HCT116 (cell line): ENCODE results near the gene WNT8B. TPM values are rescaled to one million over a fixed set of nuclear protein-coding genes. Genes with fewer than 3 reads are reported as not detected.

ENCODE experiments used
- ATAC-seq: fragments of 200-7000 bp; cut with Tn5 transposase; 2 replicates; pipeline ENCODE4 v1.9.1; 2020; ENCODE audit warnings: mild to moderate bottlenecking, moderate library complexity
- BruUV-seq: library from RNA; stranded (reverse); fragments of 400-500 nt; replicated peaks from 2 replicates; lab custom pipeline; 2021; lab: Mats Ljungman, UMichigan
- CTCF ChIA-PET: fragments of 300-600 bp; sonication (Branson Sonifier 250); formaldehyde crosslinking; loops from one replicate; lab custom pipeline; 2021; ENCODE audit warnings: antibody characterized with exemption; lab: Charles Lee
- POLR2A ChIA-PET: fragments of 300-600, 350-600 bp; sonication (Branson Sonifier 250); formaldehyde crosslinking; loops from one replicate; lab custom pipeline; 2021; ENCODE audit warnings: antibody characterized with exemption; lab: Charles Lee
- RAD21 ChIA-PET, 2 experiments: fragments of 300-600 bp; sonication (Branson Sonifier 250); formaldehyde crosslinking; loops; one replicate each; lab custom pipeline; 2023; ENCODE audit warnings: low total read pairs in 2 of 2; ENCODE audit not compliant: uncharacterized antibody in 2 of 2, unreplicated experiment in 2 of 2, low non-redundant PET in 1 of 2; lab: Charles Lee
- DNase-seq: peaks from one replicate; pipeline ENCODE4 v3.0.0-alpha.2; 2010; ENCODE audit warnings: low read depth, low spot score
- H2AFZ ChIP-seq: fragments of 200-600 bp; shearing (Covaris generic), sonication (generic); 2 replicates; pipeline ENCODE4 v1.6.1; 2017; ENCODE audit warnings: low read depth, mixed run types, mixed read lengths, antibody characterized with exemption, low read length; ENCODE audit not compliant: poor library complexity, severe bottlenecking
- H3K27ac ChIP-seq: 2 replicates; pipeline ENCODE4 v1.5.1; 2012; ENCODE audit warnings: low read depth, low read length
- H3K27me3 ChIP-seq: fragments of 200-600 bp; sonication (generic); 2 replicates; pipeline ENCODE4 v1.6.1; 2016; ENCODE audit warnings: mixed run types, low read length, mixed read lengths; ENCODE audit not compliant: insufficient read depth
- H3K36me3 ChIP-seq, 2 experiments: fragments of 200-500 bp in 1 of 2; fragments of 200-600 bp in 1 of 2; sonication (Bioruptor generic) in 1 of 2; sonication (generic) in 1 of 2; 2 replicates each; pipeline versions ENCODE4 v1.5.1 to v1.6.1; 2014 to 2016; ENCODE audit warnings: low read length in 2 of 2, inconsistent platforms in 1 of 2, mixed read lengths in 1 of 2, mixed run types in 1 of 2; ENCODE audit not compliant: insufficient read depth in 2 of 2, control insufficient read depth in 1 of 2
- H3K4me1 ChIP-seq, 2 experiments: fragments of 200-600 bp in 1 of 2; sonication (generic) in 1 of 2; 2 replicates each; pipeline versions ENCODE4 v1.5.1 to v1.6.1; 2012 to 2017; ENCODE audit warnings: low read length in 2 of 2, inconsistent platforms in 1 of 2, mild to moderate bottlenecking in 1 of 2, mixed read lengths in 1 of 2, mixed run types in 1 of 2, moderate library complexity in 1 of 2; ENCODE audit not compliant: insufficient read depth in 2 of 2, control insufficient read depth in 1 of 2
- H3K4me2 ChIP-seq: fragments of 200-600 bp; sonication (generic); 2 replicates; pipeline ENCODE4 v1.6.1; 2017; ENCODE audit warnings: mixed run types, low read length, mixed read lengths
- H3K4me3 ChIP-seq, 2 experiments: fragments of 200-600 bp in 1 of 2; sonication (generic) in 1 of 2; replicated peaks in 1 of 2; 2 replicates each; pipeline ENCODE4 v1.5.1; 2011 to 2016; ENCODE audit warnings: low read length in 2 of 2, control low read depth in 1 of 2, low read depth in 1 of 2, mild to moderate bottlenecking in 1 of 2, mixed read lengths in 1 of 2, mixed run types in 1 of 2
- H3K79me2 ChIP-seq: fragments of 200-600 bp; sonication (generic); 2 replicates; pipeline ENCODE4 v1.6.1; 2017; ENCODE audit warnings: mild to moderate bottlenecking, mixed run types, low read length, moderate library complexity, mixed read lengths; ENCODE audit not compliant: insufficient read depth
- H3K9ac ChIP-seq: fragments of 200-600 bp; sonication (generic); 2 replicates; pipeline ENCODE4 v1.6.1; 2016; ENCODE audit warnings: low read length, mixed read lengths
- H3K9me2 ChIP-seq: fragments of 200-600 bp; sonication (generic), shearing (Covaris generic); 2 replicates; pipeline ENCODE4 v1.6.1; 2017; ENCODE audit warnings: mixed run types, mild to moderate bottlenecking, moderate library complexity; ENCODE audit not compliant: insufficient read depth
- H3K9me3 ChIP-seq, 2 experiments: fragments of 200-500 bp in 1 of 2; fragments of 200-600 bp in 1 of 2; sonication (Bioruptor generic) in 1 of 2; sonication (generic) in 1 of 2; 2 replicates each; pipeline ENCODE4 v1.6.1; 2014 to 2017; ENCODE audit warnings: low read length in 2 of 2, mixed read lengths in 2 of 2, inconsistent platforms in 1 of 2, low read depth in 1 of 2, mild to moderate bottlenecking in 1 of 2, mixed run types in 1 of 2, moderate library complexity in 1 of 2; ENCODE audit not compliant: control insufficient read depth in 1 of 2, insufficient read depth in 1 of 2
- H4K20me1 ChIP-seq: fragments of 200-600 bp; sonication (generic), shearing (Covaris generic); 2 replicates; pipeline ENCODE4 v1.6.1; 2017; ENCODE audit warnings: mixed run types, mild to moderate bottlenecking, moderate library complexity; ENCODE audit not compliant: insufficient read depth
- ELF1 ChIP-seq: IDR thresholded peaks from 2 replicates; pipeline ENCODE4 v1.6.1; 2012; ENCODE audit warnings: low read depth, borderline replicate concordance
- EZH2phosphoT487 ChIP-seq: fragments of 200-600 bp; IDR thresholded peaks from 2 replicates; pipeline ENCODE4 v1.6.1; 2018; ENCODE audit warnings: antibody characterized with exemption, borderline replicate concordance
- RAD21 ChIP-seq: IDR thresholded peaks from 2 replicates; pipeline ENCODE4 v1.6.1; 2012; ENCODE audit warnings: low read depth, mild to moderate bottlenecking
- SIN3A ChIP-seq: IDR thresholded peaks from 2 replicates; pipeline ENCODE4 v1.6.1; 2012; ENCODE audit warnings: low read depth
- intact Hi-C: fragments of 100-400 bp; cut with micrococcal nuclease; formaldehyde crosslinking; loops from 2 replicates; pipeline ENCODE4 v1.10.0; 2022
- total RNA-seq: library from RNA; stranded (reverse); gene quantifications from one replicate; pipeline ENCODE4 v1.2.1, GENCODE V29; 2021; ENCODE audit not compliant: unreplicated experiment
- TF ChIP-seq, protein P1 (sequence below): IDR thresholded peaks from 2 replicates; pipeline ENCODE4 v1.6.1; 2012
- TF ChIP-seq, protein P2 (sequence below): IDR thresholded peaks from 2 replicates; pipeline ENCODE4 v1.6.1; 2012; ENCODE audit warnings: low read depth

WNT8B gene
- total RNA-seq, 1 experiment from 2014 or later: not detected

DNA sequence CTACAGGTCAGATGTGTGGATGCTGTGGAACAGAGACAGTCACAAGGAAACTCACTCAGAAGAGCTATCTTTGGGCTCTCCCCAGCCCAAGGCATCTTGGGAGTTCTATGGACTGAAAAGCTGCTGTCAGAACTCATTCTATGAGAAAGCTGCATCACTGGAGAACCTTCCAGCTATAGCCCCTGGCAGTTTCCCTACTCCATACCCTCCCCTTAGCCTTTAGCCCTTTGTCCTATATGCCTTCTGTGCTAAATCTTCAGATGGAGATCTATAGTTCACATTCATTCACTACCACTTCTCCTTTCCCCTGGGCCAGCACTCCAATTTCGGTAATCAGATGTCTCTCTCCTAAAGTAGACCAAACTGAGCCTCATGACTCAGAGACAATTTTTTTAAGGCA is 6.9 kb downstream of the WNT8B start:
- RAD21 ChIA-PET: no interaction called here
- TF ChIP-seq, protein P1, sequence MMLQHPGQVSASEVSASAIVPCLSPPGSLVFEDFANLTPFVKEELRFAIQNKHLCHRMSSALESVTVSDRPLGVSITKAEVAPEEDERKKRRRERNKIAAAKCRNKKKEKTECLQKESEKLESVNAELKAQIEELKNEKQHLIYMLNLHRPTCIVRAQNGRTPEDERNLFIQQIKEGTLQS: no peak
- TF ChIP-seq SIN3A (no peak), ELF1 (no peak)
- H3K9ac ChIP-seq: no peak overlapping the region
- intact Hi-C loops: no loop called here
- no peak for DNase-seq
- no TSS peak for BruUV-seq
- ATAC-seq: peak; percentile 34; the same call in 1 of the 2 replicates
- no peaks in the 10 kb centered on the region for H3K9me3 ChIP-seq
- no peaks in the 10 kb centered on the region for H4K20me1 ChIP-seq
- CTCF ChIA-PET: interaction anchor here (1.8 kb wide), 1 partner anchor 49 kb away, joined by 5 read pairs; no protein-coding TSS in a partner anchor
- POLR2A ChIA-PET: no interaction called here
- H2AFZ ChIP-seq: no peak overlapping the region
- no peak overlapping the region for H3K4me2 ChIP-seq
- H3K27ac ChIP-seq: no peak overlapping the region
- no peaks in the 10 kb centered on the region for H3K4me1 ChIP-seq
- H3K9me2 ChIP-seq: peaks cover 4% of the 10 kb centered on the region; the same call in 1 of the 2 replicates
- no peaks in the 10 kb centered on the region for H3K27me3 ChIP-seq
- H3K79me2 ChIP-seq: no peaks in the 10 kb centered on the region
- H3K36me3 ChIP-seq: no peaks in the 10 kb centered on the region
- no peak overlapping the region for H3K4me3 ChIP-seq

DNA sequence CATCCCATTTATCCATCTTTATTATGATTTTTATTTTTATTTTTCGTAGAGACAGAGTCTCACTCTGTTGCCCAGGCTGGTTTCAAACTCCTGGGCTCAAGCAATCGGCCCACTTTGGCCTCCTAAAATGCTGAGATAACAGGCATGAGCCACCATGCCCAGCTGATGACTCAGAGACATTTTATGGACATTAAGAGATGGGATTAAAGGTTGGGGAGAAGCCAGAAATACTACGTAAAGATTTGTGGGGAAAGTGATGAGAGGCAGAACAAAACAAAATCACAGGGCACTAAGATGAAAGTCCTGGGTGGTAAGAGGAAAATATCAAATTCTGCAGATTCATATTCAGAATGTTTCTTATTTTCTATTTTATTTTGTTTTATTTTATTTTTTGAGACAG is 7.6 kb downstream of the WNT8B start:
- DNase-seq: no peak
- peaks cover 4% of the 10 kb centered on the region; the same call in 1 of the 2 replicates for H3K9me2 ChIP-seq
- H3K27me3 ChIP-seq: no peaks in the 10 kb centered on the region
- H3K27ac ChIP-seq: no peak overlapping the region
- POLR2A ChIA-PET: no interaction called here
- H3K79me2 ChIP-seq: no peaks in the 10 kb centered on the region
- no peak overlapping the region for H3K4me3 ChIP-seq
- no peak overlapping the region for H3K4me2 ChIP-seq
- CTCF ChIA-PET: interaction anchor here (1.8 kb wide), 1 partner anchor 48 kb away, joined by 5 read pairs; no protein-coding TSS in a partner anchor
- TF ChIP-seq EZH2phosphoT487: no peak
- no peak for TF ChIP-seq SIN3A
- TF ChIP-seq RAD21: no peak
- TF ChIP-seq, protein P2, sequence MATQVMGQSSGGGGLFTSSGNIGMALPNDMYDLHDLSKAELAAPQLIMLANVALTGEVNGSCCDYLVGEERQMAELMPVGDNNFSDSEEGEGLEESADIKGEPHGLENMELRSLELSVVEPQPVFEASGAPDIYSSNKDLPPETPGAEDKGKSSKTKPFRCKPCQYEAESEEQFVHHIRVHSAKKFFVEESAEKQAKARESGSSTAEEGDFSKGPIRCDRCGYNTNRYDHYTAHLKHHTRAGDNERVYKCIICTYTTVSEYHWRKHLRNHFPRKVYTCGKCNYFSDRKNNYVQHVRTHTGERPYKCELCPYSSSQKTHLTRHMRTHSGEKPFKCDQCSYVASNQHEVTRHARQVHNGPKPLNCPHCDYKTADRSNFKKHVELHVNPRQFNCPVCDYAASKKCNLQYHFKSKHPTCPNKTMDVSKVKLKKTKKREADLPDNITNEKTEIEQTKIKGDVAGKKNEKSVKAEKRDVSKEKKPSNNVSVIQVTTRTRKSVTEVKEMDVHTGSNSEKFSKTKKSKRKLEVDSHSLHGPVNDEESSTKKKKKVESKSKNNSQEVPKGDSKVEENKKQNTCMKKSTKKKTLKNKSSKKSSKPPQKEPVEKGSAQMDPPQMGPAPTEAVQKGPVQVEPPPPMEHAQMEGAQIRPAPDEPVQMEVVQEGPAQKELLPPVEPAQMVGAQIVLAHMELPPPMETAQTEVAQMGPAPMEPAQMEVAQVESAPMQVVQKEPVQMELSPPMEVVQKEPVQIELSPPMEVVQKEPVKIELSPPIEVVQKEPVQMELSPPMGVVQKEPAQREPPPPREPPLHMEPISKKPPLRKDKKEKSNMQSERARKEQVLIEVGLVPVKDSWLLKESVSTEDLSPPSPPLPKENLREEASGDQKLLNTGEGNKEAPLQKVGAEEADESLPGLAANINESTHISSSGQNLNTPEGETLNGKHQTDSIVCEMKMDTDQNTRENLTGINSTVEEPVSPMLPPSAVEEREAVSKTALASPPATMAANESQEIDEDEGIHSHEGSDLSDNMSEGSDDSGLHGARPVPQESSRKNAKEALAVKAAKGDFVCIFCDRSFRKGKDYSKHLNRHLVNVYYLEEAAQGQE: no peak
- no peaks in the 10 kb centered on the region for H4K20me1 ChIP-seq
- BruUV-seq: no TSS peak
- no peak overlapping the region for H2AFZ ChIP-seq
- RAD21 ChIA-PET: interaction anchor here in 1 of 2 experiments (0.6 kb wide), 1 partner anchor 424 kb away, joined by 3 read pairs; no protein-coding TSS in a partner anchor
- ATAC-seq: no peak
- H3K9me3 ChIP-seq: no peaks in the 10 kb centered on the region
- no peaks in the 10 kb centered on the region for H3K4me1 ChIP-seq
- H3K36me3 ChIP-seq: no peaks in the 10 kb centered on the region
- H3K9ac ChIP-seq: no peak overlapping the region
- intact Hi-C loops: no loop called here
